Neural cell (in vitro differentiated cells): Measurements from ENCODE around the gene NLRP3. TPM values are rescaled to one million over a fixed set of nuclear protein-coding genes. Genes with fewer than 3 reads are reported as not detected.

ENCODE experiments used
- H2AFZ ChIP-seq: fragments of 200-600, 300-800 bp; sonication (generic), shearing (Covaris generic); 2 replicates; pipeline ENCODE4 v1.6.0; 2014; ENCODE audit warnings: low read depth, mild to moderate bottlenecking, antibody characterized with exemption, low read length, moderate library complexity
- H3F3A ChIP-seq: fragments of 200-600 bp; shearing (Covaris generic); 2 replicates; pipeline ENCODE4 v1.6.1; 2016; ENCODE audit warnings: mild to moderate bottlenecking, moderate library complexity, mixed read lengths, antibody characterized with exemption, low read length; ENCODE audit not compliant: insufficient read depth, poor library complexity, severe bottlenecking
- H3K27ac ChIP-seq: fragments of 200-600, 300-800 bp; sonication (generic), shearing (Covaris generic); 2 replicates; pipeline ENCODE4 v1.5.1; 2014; ENCODE audit warnings: mild to moderate bottlenecking, low read length, moderate library complexity
- H3K27me3 ChIP-seq: fragments of 300-800, 200-600 bp; sonication (generic), shearing (Covaris generic); 2 replicates; pipeline ENCODE4 v1.6.0; 2014; ENCODE audit warnings: mild to moderate bottlenecking, low read depth, low read length, moderate library complexity; ENCODE audit not compliant: insufficient read depth
- H3K36me3 ChIP-seq: fragments of 300-800, 200-600 bp; sonication (generic), shearing (Covaris generic); 2 replicates; pipeline ENCODE4 v1.5.1; 2014; ENCODE audit warnings: mild to moderate bottlenecking, antibody characterized with exemption, low read length, moderate library complexity; ENCODE audit not compliant: insufficient read depth
- H3K4me2 ChIP-seq: fragments of 300-800, 200-600 bp; sonication (generic), shearing (Covaris generic); 2 replicates; pipeline ENCODE4 v1.6.0; 2014; ENCODE audit warnings: mild to moderate bottlenecking, low read length
- H3K4me3 ChIP-seq: fragments of 300-800, 200-600 bp; sonication (generic), shearing (Covaris generic); 2 replicates; pipeline ENCODE4 v1.5.1; 2014; ENCODE audit warnings: mild to moderate bottlenecking, low read length, moderate library complexity
- H3K79me2 ChIP-seq: fragments of 200-600 bp; shearing (Covaris generic); replicated peaks from 2 replicates; pipeline ENCODE4 v1.6.0; 2014; ENCODE audit warnings: mild to moderate bottlenecking, low read length, moderate library complexity; ENCODE audit not compliant: insufficient read depth
- H3K9ac ChIP-seq: fragments of 300-800, 200-600 bp; sonication (generic), shearing (Covaris generic); 2 replicates; pipeline ENCODE4 v1.6.1; 2016; ENCODE audit warnings: mild to moderate bottlenecking, low read length, mixed read lengths
- H3K9me2 ChIP-seq: fragments of 200-600 bp; shearing (Covaris generic); 2 replicates; pipeline ENCODE4 v1.6.1; 2016; ENCODE audit warnings: mild to moderate bottlenecking, low read length, mixed read lengths; ENCODE audit not compliant: insufficient read depth
- H3K9me3 ChIP-seq: fragments of 200-600, 300-800 bp; sonication (generic), shearing (Covaris generic); 2 replicates; pipeline ENCODE4 v1.6.1; 2016; ENCODE audit warnings: mild to moderate bottlenecking, mixed run types, low read length, moderate library complexity, mixed read lengths
- H4K20me1 ChIP-seq: fragments of 200-600 bp; shearing (Covaris generic); 2 replicates; pipeline ENCODE4 v1.6.1; 2016; ENCODE audit warnings: mild to moderate bottlenecking, mixed run types; ENCODE audit not compliant: insufficient read depth
- CTCF ChIP-seq: fragments of 450-650 bp; IDR thresholded peaks from 2 replicates; pipeline ENCODE4 v1.5.1; 2014; ENCODE audit warnings: antibody characterized with exemption, mild to moderate bottlenecking, moderate library complexity; ENCODE audit not compliant: poor library complexity, severe bottlenecking
- EP300 ChIP-seq: fragments of 450-650 bp; conservative IDR thresholded peaks from 2 replicates; pipeline ENCODE4 v1.6.1; 2014; ENCODE audit warnings: antibody characterized with exemption, mild to moderate bottlenecking, moderate library complexity; ENCODE audit not compliant: poor library complexity, severe bottlenecking
- EZH2 ChIP-seq: fragments of 200-600, 300-800 bp; shearing (Covaris generic), sonication (generic); IDR thresholded peaks from 2 replicates; pipeline ENCODE4 v1.6.1; 2014; ENCODE audit warnings: antibody characterized with exemption, low read length, borderline replicate concordance, mild to moderate bottlenecking; ENCODE audit not compliant: insufficient read depth, poor library complexity, severe bottlenecking
- MXI1 ChIP-seq: fragments of 450-650 bp; conservative IDR thresholded peaks from 2 replicates; pipeline ENCODE4 v1.6.1; 2014; ENCODE audit warnings: antibody characterized with exemption, mild to moderate bottlenecking; ENCODE audit not compliant: poor library complexity, severe bottlenecking
- POLR2AphosphoS5 ChIP-seq: IDR thresholded peaks from 2 replicates; pipeline ENCODE4 v1.6.1; 2012
- RAD21 ChIP-seq: fragments of 450-650 bp; conservative IDR thresholded peaks from 2 replicates; pipeline ENCODE4 v1.6.1; 2014; ENCODE audit warnings: antibody characterized with exemption, mild to moderate bottlenecking, moderate library complexity
- REST ChIP-seq: IDR thresholded peaks from 2 replicates; pipeline ENCODE4 v1.6.1; 2012; ENCODE audit warnings: borderline replicate concordance
- SMC3 ChIP-seq: fragments of 450-650 bp; conservative IDR thresholded peaks from 2 replicates; pipeline ENCODE4 v1.6.1; 2014; ENCODE audit warnings: antibody characterized with exemption, mild to moderate bottlenecking, moderate library complexity; ENCODE audit not compliant: poor library complexity
- TAF1 ChIP-seq: IDR thresholded peaks from 2 replicates; pipeline ENCODE4 v1.6.1; 2012; ENCODE audit warnings: low read depth
- polyA plus RNA-seq: library from polyadenylated mRNA; depleted of rRNA; stranded (reverse); fragments of >200 nt; gene quantifications from 2 replicates; pipeline ENCODE4 v1.2.3, GENCODE V29; 2014

The NLRP3 gene
- polyA plus RNA-seq, 1 donor from 2014 or later = 0.36 TPM

- no peak overlapping the region for H3K9ac ChIP-seq
- H3K4me3 ChIP-seq = no peak overlapping the region
- no peaks in the 10 kb centered on the region for H3K79me2 ChIP-seq
- H3K27me3 ChIP-seq = no peaks in the 10 kb centered on the region
- no peaks in the 10 kb centered on the region for H4K20me1 ChIP-seq
- no peak overlapping the region for H3K27ac ChIP-seq
- H3F3A ChIP-seq = no peaks in the 10 kb centered on the region
- no peaks in the 10 kb centered on the region for H3K9me3 ChIP-seq
- H3K36me3 ChIP-seq = no peaks in the 10 kb centered on the region
- no peaks in the 10 kb centered on the region for H3K9me2 ChIP-seq
- TF ChIP-seq SMC3 = no peak
- no peak for TF ChIP-seq REST
- TF ChIP-seq RAD21 = no peak
- TF ChIP-seq CTCF = no peak
- TF ChIP-seq EP300 = no peak
- TF ChIP-seq MXI1 = no peak
- TF ChIP-seq POLR2AphosphoS5 = no peak
- TF ChIP-seq EZH2 = no peak
- no peak for TF ChIP-seq TAF1
- no peak overlapping the region for H2AFZ ChIP-seq
- no peak overlapping the region for H3K4me2 ChIP-seq
Measured at GRCh38 chr1:247407180-247407616, 8.8 kb upstream of the NLRP3 start.

GRCh38 chr1:247408100-247408499 lies 7.9 kb upstream of the NLRP3 start:
- H3K4me3 ChIP-seq = no peak overlapping the region
- H3K9me2 ChIP-seq = no peaks in the 10 kb centered on the region
- no peaks in the 10 kb centered on the region for H3F3A ChIP-seq
- no peak overlapping the region for H3K9ac ChIP-seq
- no peaks in the 10 kb centered on the region for H3K27me3 ChIP-seq
- TF ChIP-seq EP300 = no peak
- no peaks in the 10 kb centered on the region for H3K36me3 ChIP-seq
- H4K20me1 ChIP-seq = no peaks in the 10 kb centered on the region
- H3K27ac ChIP-seq = no peak overlapping the region
- H3K4me2 ChIP-seq = no peak overlapping the region
- H3K9me3 ChIP-seq = no peaks in the 10 kb centered on the region
- H3K79me2 ChIP-seq = no peaks in the 10 kb centered on the region
- no peak overlapping the region for H2AFZ ChIP-seq

- no peak overlapping the region for H3K4me2 ChIP-seq
- H4K20me1 ChIP-seq = no peaks in the 10 kb centered on the region
- H2AFZ ChIP-seq = no peak overlapping the region
- H3K9me2 ChIP-seq = no peaks in the 10 kb centered on the region
- no peaks in the 10 kb centered on the region for H3K36me3 ChIP-seq
- H3K9me3 ChIP-seq = no peaks in the 10 kb centered on the region
- no peaks in the 10 kb centered on the region for H3K79me2 ChIP-seq
- H3K9ac ChIP-seq = no peak overlapping the region
- H3K4me3 ChIP-seq = no peak overlapping the region
- H3K27ac ChIP-seq = no peak overlapping the region
- no peaks in the 10 kb centered on the region for H3F3A ChIP-seq
- no peak for TF ChIP-seq RAD21
- no peak for TF ChIP-seq TAF1
- TF ChIP-seq EP300 = no peak
- no peak for TF ChIP-seq CTCF
- no peak for TF ChIP-seq SMC3
- TF ChIP-seq POLR2AphosphoS5 = no peak
- TF ChIP-seq REST = no peak
- H3K27me3 ChIP-seq = no peaks in the 10 kb centered on the region
Measured at GRCh38 chr1:247409869-247410544, 6.0 kb upstream of the NLRP3 start.
